CD4-positive, alpha-beta T cell (primary cell): ENCODE measurements around the gene STK17A. TPM values are rescaled to one million over a fixed set of nuclear protein-coding genes. Genes with fewer than 3 reads are reported as not detected.

Experiments used
- ATAC-seq: fragments of 200-7000 bp; cut with Tn5 transposase; one replicate; pipeline ENCODE4 v1.10.0; 2022; ENCODE audit warnings: mild to moderate bottlenecking; ENCODE audit not compliant: poor library complexity
- CTCF ChIA-PET: fragments of 350-600 bp; sonication (Branson Sonifier 250); formaldehyde crosslinking; loops from one replicate; lab custom pipeline; 2021; ENCODE audit warnings: antibody characterized with exemption, inconsistent platforms; lab: Charles Lee
- POLR2A ChIA-PET: fragments of 350-600 bp; sonication (Branson Sonifier 250); formaldehyde crosslinking; loops from one replicate; lab custom pipeline; 2021; ENCODE audit warnings: antibody characterized with exemption, inconsistent platforms; lab: Charles Lee
- DNase-seq, 14 experiments: peaks; one replicate each; pipeline ENCODE4 v3.0.0-alpha.2; 2013 to 2020; ENCODE audit warnings: mixed read lengths in 2 of 14
- H3K27ac ChIP-seq, 2 donors: one replicate each; pipeline versions ENCODE4 v1.5.1 to v1.7.0; 2013; ENCODE audit warnings: low read length in 2 of 2, low read depth in 1 of 2, mild to moderate bottlenecking in 1 of 2
- H3K27me3 ChIP-seq, 2 experiments: 1 replicate in 1 of 2; 2 replicates in 1 of 2; pipeline versions ENCODE4 v1.6.1 to v1.7.0; 2013; ENCODE audit warnings: low read length in 2 of 2, control low read depth in 1 of 2, mild to moderate bottlenecking in 1 of 2, moderate library complexity in 1 of 2; ENCODE audit not compliant: insufficient read depth in 2 of 2, control insufficient read depth in 1 of 2
- H3K36me3 ChIP-seq: one replicate; pipeline ENCODE4 v1.6.1; 2013; ENCODE audit warnings: low read length, control low read depth; ENCODE audit not compliant: insufficient read depth
- H3K4me1 ChIP-seq: one replicate; pipeline ENCODE4 v1.6.1; 2013; ENCODE audit warnings: low read length, control low read depth; ENCODE audit not compliant: insufficient read depth
- H3K4me3 ChIP-seq: one replicate; pipeline ENCODE4 v1.5.1; 2013; ENCODE audit warnings: mild to moderate bottlenecking, low read length, moderate library complexity
- H3K9me3 ChIP-seq, 2 experiments: 1 replicate in 1 of 2; 2 replicates in 1 of 2; pipeline versions ENCODE4 v1.6.1 to v1.7.0; 2013; ENCODE audit warnings: low read length in 2 of 2, mild to moderate bottlenecking in 2 of 2, control low read depth in 1 of 2, moderate library complexity in 1 of 2; ENCODE audit not compliant: control insufficient read depth in 1 of 2, insufficient read depth in 1 of 2
- H3K27ac Mint-ChIP-seq: one replicate; pipeline ENCODE4 v1.8.0; 2020; ENCODE audit warnings: mixed read lengths
- H3K27me3 Mint-ChIP-seq: one replicate; pipeline ENCODE4 v1.8.0; 2021; ENCODE audit warnings: mixed read lengths
- H3K36me3 Mint-ChIP-seq: one replicate; pipeline ENCODE4 v1.8.0; 2021; ENCODE audit warnings: low read depth, mixed read lengths
- H3K4me1 Mint-ChIP-seq: one replicate; pipeline ENCODE4 v1.8.0; 2021; ENCODE audit warnings: low read depth, mixed read lengths
- H3K4me3 Mint-ChIP-seq: one replicate; pipeline ENCODE4 v1.8.0; 2020; ENCODE audit warnings: mild to moderate bottlenecking, mixed read lengths
- H3K9me3 Mint-ChIP-seq: one replicate; pipeline ENCODE4 v1.8.0; 2020; ENCODE audit warnings: mixed read lengths
- CTCF ChIP-seq: fragments of 200-600 bp; IDR thresholded peaks from one replicate; pipeline ENCODE4 v1.8.0; 2022; ENCODE audit warnings: antibody characterized with exemption, mild to moderate bottlenecking
- intact Hi-C, 2 experiments: fragments of 100-400 bp; cut with DNase I in 1 of 2; cut with micrococcal nuclease in 1 of 2; formaldehyde crosslinking; loops; one replicate each; pipeline versions ENCODE4 v1.15.1 to v1.9.0; 2023 to 2025; cut with DNase I, micrococcal nuclease
- total RNA-seq, 174 experiments: library from RNA in 2 of 174; stranded (reverse) in 2 of 174; gene quantifications; one replicate each; pipeline ENCODE4 v1.2.3 and lab custom pipeline; 2021 to 2026

STK17A gene
- total RNA-seq, 2 experiments from 2014 or later: 213 to 218 TPM

GRCh38 chr7:43591558-43592180 is 8.8 kb downstream of the STK17A start:
- intact Hi-C loops: loop anchor here (2.0 to 5.0 kb wide), 2 partner anchors 17 to 36 kb away; no protein-coding TSS in a partner anchor
- Mint-ChIP-seq H3K4me1 (peaks cover 87% of the 10 kb centered on the region), H3K27ac (peak overlapping the region; percentile 98), H3K36me3 (peaks cover 65% of the 10 kb centered on the region), H3K9me3 (no peaks in the 10 kb centered on the region), H3K27me3 (no peaks in the 10 kb centered on the region), H3K4me3 (peak overlapping the region; percentile 77)
- H3K9me3 ChIP-seq: no peaks in the 10 kb centered on the region
- POLR2A ChIA-PET: interaction anchor here (2.0 to 12.4 kb wide), 2 partner anchors 9 to 56 kb away, joined by 8 to 300 read pairs; partner anchors contain the start of gene STK17A
- peak overlapping the region; percentile 43 to 87 for H3K27ac ChIP-seq
- DNase-seq (no peak), ATAC-seq (no peak)
- no peak for TF ChIP-seq CTCF
- peak overlapping the region; percentile 13 for H3K4me3 ChIP-seq
- H3K4me1 ChIP-seq: peaks cover 56% of the 10 kb centered on the region
- CTCF ChIA-PET: interaction anchor here (1.8 to 2.9 kb wide), 2 partner anchors 9 to 109 kb away, joined by 7 to 12 read pairs; partner anchors contain the start of gene STK17A
- peaks cover 14% of the 10 kb centered on the region for H3K36me3 ChIP-seq
- no peaks in the 10 kb centered on the region for H3K27me3 ChIP-seq

GRCh38 chr7:43592326-43592725 is 9.4 kb downstream of the STK17A start:
- POLR2A ChIA-PET: interaction anchor here (0.6 to 12.4 kb wide), 3 partner anchors 9 to 55 kb away, joined by 3 to 300 read pairs (median 8); partner anchors contain the start of gene STK17A
- peaks cover 60% of the 10 kb centered on the region for H3K4me1 ChIP-seq
- no peaks in the 10 kb centered on the region for H3K9me3 Mint-ChIP-seq
- no peaks in the 10 kb centered on the region for H3K27me3 ChIP-seq
- CTCF ChIA-PET: interaction anchor here (2.9 kb wide), 1 partner anchor 10 kb away, joined by 12 read pairs; the partner anchor contains the start of gene STK17A
- intact Hi-C loops: loop anchor here in 1 of 2 experiments (5.0 kb wide), 1 partner anchor 35 kb away; no protein-coding TSS in a partner anchor
- peaks cover 21% of the 10 kb centered on the region for H3K36me3 ChIP-seq
- peaks cover 71% of the 10 kb centered on the region for H3K36me3 Mint-ChIP-seq
- peaks cover 88% of the 10 kb centered on the region for H3K4me1 Mint-ChIP-seq
- DNase-seq (no peak), ATAC-seq (no peak)
- H3K9me3 ChIP-seq: no peaks in the 10 kb centered on the region
- no peak for TF ChIP-seq CTCF
- no peak overlapping the region for H3K4me3 ChIP-seq
- peak overlapping the region; percentile 98 for H3K27ac Mint-ChIP-seq
- peak overlapping the region; percentile 77 for H3K4me3 Mint-ChIP-seq
- peak overlapping the region; percentile 43 to 87 for H3K27ac ChIP-seq
- no peaks in the 10 kb centered on the region for H3K27me3 Mint-ChIP-seq

- Histone ChIP-seq H3K36me3 (peaks cover 27% of the 10 kb centered on the region), H3K27ac (peak overlapping the region; percentile 7 to 43), H3K9me3 (no peaks in the 10 kb centered on the region), H3K4me1 (peaks cover 66% of the 10 kb centered on the region), H3K27me3 (no peaks in the 10 kb centered on the region), H3K4me3 (no peak overlapping the region)
- Mint-ChIP-seq H3K36me3 (peaks cover 74% of the 10 kb centered on the region), H3K9me3 (no peaks in the 10 kb centered on the region), H3K27me3 (no peaks in the 10 kb centered on the region), H3K4me3 (peak overlapping the region; percentile 86), H3K27ac (peak overlapping the region; percentile 98), H3K4me1 (peaks cover 85% of the 10 kb centered on the region)
- no peak for ATAC-seq
- no peak for DNase-seq
- CTCF ChIA-PET: interaction anchor here (2.9 kb wide), 1 partner anchor 10 kb away, joined by 12 read pairs; the partner anchor contains the start of gene STK17A
- POLR2A ChIA-PET: interaction anchor here (0.6 to 2.0 kb wide), 2 partner anchors 10 to 24 kb away, joined by 3 to 8 read pairs; partner anchors contain the start of gene STK17A
- intact Hi-C loops: loop anchor here in 1 of 2 experiments (5.0 kb wide), 1 partner anchor 34 kb away; no protein-coding TSS in a partner anchor
- TF ChIP-seq CTCF: no peak
Observed at GRCh38 chr7:43593010-43593409, 10.1 kb downstream of the STK17A start.
